KMS-11 (cell line): ENCODE data around the gene COL5A1.

Source experiments
- H2AFZ ChIP-seq: fragments of 200-600 bp; sonication (generic); 2 replicates; pipeline ENCODE4 v1.6.1; 2016; ENCODE audit warnings: antibody characterized with exemption, mixed run types, low read depth
- H3K27ac ChIP-seq: fragments of 200-600 bp; sonication (generic); 2 replicates; pipeline ENCODE4 v1.6.1; 2016; ENCODE audit warnings: mild to moderate bottlenecking, mixed run types
- H3K27me3 ChIP-seq: fragments of 200-600 bp; sonication (generic); 2 replicates; pipeline ENCODE4 v1.6.1; 2017; ENCODE audit warnings: mild to moderate bottlenecking, low read depth, mixed run types, moderate library complexity; ENCODE audit not compliant: insufficient read depth
- H3K36me3 ChIP-seq: fragments of 200-600 bp; sonication (generic); 2 replicates; pipeline ENCODE4 v1.6.1; 2017; ENCODE audit warnings: mild to moderate bottlenecking, mixed run types; ENCODE audit not compliant: insufficient read depth
- H3K4me1 ChIP-seq: fragments of 200-600 bp; sonication (generic); 2 replicates; pipeline ENCODE4 v1.6.1; 2016; ENCODE audit warnings: mild to moderate bottlenecking, low read depth, mixed run types; ENCODE audit not compliant: poor library complexity, severe bottlenecking
- H3K4me2 ChIP-seq: fragments of 200-600 bp; sonication (generic); 2 replicates; pipeline ENCODE4 v1.7.0; 2016; ENCODE audit warnings: mild to moderate bottlenecking, mixed run types
- H3K4me3 ChIP-seq: fragments of 200-600 bp; sonication (generic); IDR thresholded peaks from 2 replicates; pipeline ENCODE4 v1.6.1; 2017; ENCODE audit warnings: low read depth, low read length, mixed read lengths; ENCODE audit not compliant: insufficient read depth
- H3K79me2 ChIP-seq: fragments of 200-600 bp; sonication (generic); 2 replicates; pipeline ENCODE4 v1.6.1; 2016; ENCODE audit warnings: low read depth, mixed run types; ENCODE audit not compliant: insufficient read depth
- H3K9ac ChIP-seq: fragments of 200-600 bp; sonication (generic); 2 replicates; pipeline ENCODE4 v1.6.1; 2016; ENCODE audit warnings: mild to moderate bottlenecking, mixed run types
- H4K20me1 ChIP-seq: fragments of 200-600 bp; sonication (generic); 2 replicates; pipeline ENCODE4 v1.6.1; 2016; ENCODE audit warnings: mild to moderate bottlenecking, mixed run types; ENCODE audit not compliant: insufficient read depth
- TF ChIP-seq, protein P1 (sequence below): fragments of 200-600 bp; sonication (generic); conservative IDR thresholded peaks from 2 replicates; pipeline ENCODE4 v1.6.1; 2017; ENCODE audit warnings: low read depth, mild to moderate bottlenecking, antibody characterized with exemption, low read length, moderate library complexity, mixed read lengths

The COL5A1 gene

GRCh38 chr9:134811673-134812342 is 170.2 kb downstream of the COL5A1 start:
- no peak overlapping the region for H3K27ac ChIP-seq

DNA sequence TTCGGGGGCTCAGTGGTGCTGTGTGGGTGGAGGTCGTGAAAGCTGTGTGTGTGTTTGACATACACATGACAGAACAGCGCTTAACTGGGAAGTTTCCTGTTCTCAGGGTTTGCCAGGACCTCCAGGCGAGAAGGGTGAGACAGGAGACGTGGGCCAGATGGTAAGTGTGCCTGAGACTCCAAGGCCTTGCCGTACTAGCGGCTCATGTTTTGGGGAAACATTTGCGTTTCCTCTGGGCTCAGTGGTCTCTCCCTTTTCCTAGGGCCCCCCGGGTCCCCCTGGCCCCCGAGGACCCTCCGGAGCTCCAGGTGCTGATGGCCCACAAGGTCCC is 170.7 kb downstream of the COL5A1 start:
- Histone ChIP-seq H2AFZ (no peak overlapping the region), H3K4me2 (no peak overlapping the region), H3K4me3 (no peak overlapping the region), H3K4me1 (no peaks in the 10 kb centered on the region), H3K79me2 (no peaks in the 10 kb centered on the region), H3K9ac (no peak overlapping the region), H3K27me3 (peaks cover 25% of the 10 kb centered on the region), H4K20me1 (no peaks in the 10 kb centered on the region), H3K27ac (no peak overlapping the region), H3K36me3 (no peaks in the 10 kb centered on the region)
- TF ChIP-seq, protein P1, sequence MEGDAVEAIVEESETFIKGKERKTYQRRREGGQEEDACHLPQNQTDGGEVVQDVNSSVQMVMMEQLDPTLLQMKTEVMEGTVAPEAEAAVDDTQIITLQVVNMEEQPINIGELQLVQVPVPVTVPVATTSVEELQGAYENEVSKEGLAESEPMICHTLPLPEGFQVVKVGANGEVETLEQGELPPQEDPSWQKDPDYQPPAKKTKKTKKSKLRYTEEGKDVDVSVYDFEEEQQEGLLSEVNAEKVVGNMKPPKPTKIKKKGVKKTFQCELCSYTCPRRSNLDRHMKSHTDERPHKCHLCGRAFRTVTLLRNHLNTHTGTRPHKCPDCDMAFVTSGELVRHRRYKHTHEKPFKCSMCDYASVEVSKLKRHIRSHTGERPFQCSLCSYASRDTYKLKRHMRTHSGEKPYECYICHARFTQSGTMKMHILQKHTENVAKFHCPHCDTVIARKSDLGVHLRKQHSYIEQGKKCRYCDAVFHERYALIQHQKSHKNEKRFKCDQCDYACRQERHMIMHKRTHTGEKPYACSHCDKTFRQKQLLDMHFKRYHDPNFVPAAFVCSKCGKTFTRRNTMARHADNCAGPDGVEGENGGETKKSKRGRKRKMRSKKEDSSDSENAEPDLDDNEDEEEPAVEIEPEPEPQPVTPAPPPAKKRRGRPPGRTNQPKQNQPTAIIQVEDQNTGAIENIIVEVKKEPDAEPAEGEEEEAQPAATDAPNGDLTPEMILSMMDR: no peak

More at GRCh38 chr9:134811673-134812342, 170.2 kb downstream of the COL5A1 start:
- H3K36me3 ChIP-seq: no peaks in the 10 kb centered on the region
- TF ChIP-seq, protein P1: no peak
- H2AFZ ChIP-seq: no peak overlapping the region
- no peak overlapping the region for H3K9ac ChIP-seq
- H3K4me1 ChIP-seq: no peaks in the 10 kb centered on the region
- no peaks in the 10 kb centered on the region for H4K20me1 ChIP-seq
- no peak overlapping the region for H3K4me2 ChIP-seq
- no peak overlapping the region for H3K4me3 ChIP-seq
- peaks cover 21% of the 10 kb centered on the region for H3K27me3 ChIP-seq
- no peaks in the 10 kb centered on the region for H3K79me2 ChIP-seq

DNA sequence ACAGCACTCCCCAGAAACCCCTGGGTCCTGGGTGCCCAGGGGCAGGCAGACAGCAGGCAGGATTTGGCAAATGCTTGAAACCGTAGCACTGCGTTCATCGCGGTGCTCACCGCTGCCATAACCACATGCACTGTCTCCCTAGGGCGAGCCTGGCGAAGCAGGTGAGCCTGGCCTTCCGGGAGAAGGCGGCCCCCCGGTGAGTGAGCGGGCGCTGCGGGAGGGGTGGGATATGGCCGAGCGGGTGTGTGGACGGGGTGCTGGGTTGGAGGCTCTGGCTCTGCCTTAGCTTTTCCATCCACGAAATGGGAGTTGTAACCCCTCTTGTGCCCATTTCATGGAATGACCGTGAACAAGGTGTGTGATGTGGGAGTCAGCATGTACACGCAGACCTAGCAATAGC is 172.2 kb downstream of the COL5A1 start:
- H3K27me3 ChIP-seq: peaks cover 34% of the 10 kb centered on the region
- H3K36me3 ChIP-seq: no peaks in the 10 kb centered on the region
- H3K4me1 ChIP-seq: no peaks in the 10 kb centered on the region
- H3K4me2 ChIP-seq: no peak overlapping the region
- H3K27ac ChIP-seq: no peak overlapping the region
- H4K20me1 ChIP-seq: no peaks in the 10 kb centered on the region
- no peak overlapping the region for H2AFZ ChIP-seq
- no peaks in the 10 kb centered on the region for H3K79me2 ChIP-seq
- H3K4me3 ChIP-seq: no peak overlapping the region
- H3K9ac ChIP-seq: no peak overlapping the region
- TF ChIP-seq, protein P1: no peak

DNA sequence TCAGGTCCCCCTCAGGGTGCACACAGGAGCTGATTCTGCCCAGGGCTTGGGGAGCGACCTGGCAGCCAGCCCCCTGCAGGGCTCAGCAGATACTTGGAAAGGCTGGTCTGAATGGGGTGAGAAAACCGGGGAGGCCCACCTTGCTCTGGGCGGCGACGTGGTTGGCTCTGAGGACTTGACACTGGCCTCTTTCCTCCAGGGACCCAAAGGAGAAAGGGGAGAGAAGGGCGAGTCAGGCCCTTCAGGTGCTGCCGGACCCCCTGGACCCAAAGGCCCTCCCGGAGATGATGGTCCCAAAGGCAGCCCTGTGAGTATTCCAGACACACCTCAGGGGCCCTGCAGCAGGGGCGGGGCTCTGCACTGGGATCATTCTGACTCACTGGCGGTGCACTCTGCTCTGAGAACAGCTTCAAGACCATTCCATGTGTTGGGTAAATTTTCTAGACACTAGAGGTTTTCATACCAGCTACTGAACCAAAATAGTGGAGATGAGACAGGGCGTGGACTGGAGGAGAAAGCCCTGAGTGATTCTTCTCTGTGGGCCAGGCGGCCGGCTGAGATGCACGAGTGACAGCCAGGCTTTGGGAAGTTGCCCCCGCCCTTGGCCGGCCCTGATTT is 173.1 kb downstream of the COL5A1 start:
- no peak overlapping the region for H3K4me2 ChIP-seq
- H3K4me3 ChIP-seq: no peak overlapping the region
- no peak overlapping the region for H3K9ac ChIP-seq
- no peaks in the 10 kb centered on the region for H3K79me2 ChIP-seq
- TF ChIP-seq, protein P1: no peak
- no peaks in the 10 kb centered on the region for H3K36me3 ChIP-seq
- H4K20me1 ChIP-seq: no peaks in the 10 kb centered on the region
- no peak overlapping the region for H2AFZ ChIP-seq
- peaks cover 36% of the 10 kb centered on the region for H3K27me3 ChIP-seq
- no peak overlapping the region for H3K27ac ChIP-seq
- no peaks in the 10 kb centered on the region for H3K4me1 ChIP-seq
